KMS-11 (cell line): ENCODE data around the gene CDC25A.
A peak's percentile ranks its signal among the peaks of the same experiment; 100 is the strongest.

Source experiments
- H2AFZ ChIP-seq: fragments of 200-600 bp; sonication (generic); 2 replicates; pipeline ENCODE4 v1.6.1; 2016; ENCODE audit warnings: antibody characterized with exemption, mixed run types, low read depth
- H3K27ac ChIP-seq: fragments of 200-600 bp; sonication (generic); 2 replicates; pipeline ENCODE4 v1.6.1; 2016; ENCODE audit warnings: mild to moderate bottlenecking, mixed run types
- H3K27me3 ChIP-seq: fragments of 200-600 bp; sonication (generic); 2 replicates; pipeline ENCODE4 v1.6.1; 2017; ENCODE audit warnings: mild to moderate bottlenecking, low read depth, mixed run types, moderate library complexity; ENCODE audit not compliant: insufficient read depth
- H3K36me3 ChIP-seq: fragments of 200-600 bp; sonication (generic); 2 replicates; pipeline ENCODE4 v1.6.1; 2017; ENCODE audit warnings: mild to moderate bottlenecking, mixed run types; ENCODE audit not compliant: insufficient read depth
- H3K4me1 ChIP-seq: fragments of 200-600 bp; sonication (generic); 2 replicates; pipeline ENCODE4 v1.6.1; 2016; ENCODE audit warnings: mild to moderate bottlenecking, low read depth, mixed run types; ENCODE audit not compliant: poor library complexity, severe bottlenecking
- H3K4me2 ChIP-seq: fragments of 200-600 bp; sonication (generic); 2 replicates; pipeline ENCODE4 v1.7.0; 2016; ENCODE audit warnings: mild to moderate bottlenecking, mixed run types
- H3K4me3 ChIP-seq: fragments of 200-600 bp; sonication (generic); IDR thresholded peaks from 2 replicates; pipeline ENCODE4 v1.6.1; 2017; ENCODE audit warnings: low read depth, low read length, mixed read lengths; ENCODE audit not compliant: insufficient read depth
- H3K79me2 ChIP-seq: fragments of 200-600 bp; sonication (generic); 2 replicates; pipeline ENCODE4 v1.6.1; 2016; ENCODE audit warnings: low read depth, mixed run types; ENCODE audit not compliant: insufficient read depth
- H3K9ac ChIP-seq: fragments of 200-600 bp; sonication (generic); 2 replicates; pipeline ENCODE4 v1.6.1; 2016; ENCODE audit warnings: mild to moderate bottlenecking, mixed run types
- H4K20me1 ChIP-seq: fragments of 200-600 bp; sonication (generic); 2 replicates; pipeline ENCODE4 v1.6.1; 2016; ENCODE audit warnings: mild to moderate bottlenecking, mixed run types; ENCODE audit not compliant: insufficient read depth
- CTCF ChIP-seq: fragments of 200-600 bp; sonication (generic); conservative IDR thresholded peaks from 2 replicates; pipeline ENCODE4 v1.6.1; 2017; ENCODE audit warnings: low read depth, mild to moderate bottlenecking, antibody characterized with exemption, low read length, moderate library complexity, mixed read lengths

Gene CDC25A

GRCh38 chr3:48180531-48181253 lies 7.5 kb downstream of the CDC25A start:
- Histone ChIP-seq H3K4me1 (peaks cover 33% of the 10 kb centered on the region), H3K27ac (no peak overlapping the region), H3K4me3 (no peak overlapping the region), H2AFZ (no peak overlapping the region), H4K20me1 (no peaks in the 10 kb centered on the region), H3K36me3 (peaks cover 10% of the 10 kb centered on the region; the same call in 1 of the 2 replicates), H3K4me2 (0 out of 2 replicates have a peak overlapping the region, but pooled peaks have one; percentile 7), H3K79me2 (peaks cover 51% of the 10 kb centered on the region; the same call in 1 of the 2 replicates), H3K27me3 (no peaks in the 10 kb centered on the region), H3K9ac (no peak overlapping the region)
- no peak for TF ChIP-seq CTCF

GRCh38 chr3:48180021-48180420 lies 8.2 kb downstream of the CDC25A start:
- no peak overlapping the region for H3K4me3 ChIP-seq
- H2AFZ ChIP-seq, result no peak overlapping the region
- no peak overlapping the region for H3K4me2 ChIP-seq
- H3K27me3 ChIP-seq, result no peaks in the 10 kb centered on the region
- TF ChIP-seq CTCF, result no peak
- peaks cover 10% of the 10 kb centered on the region; the same call in 1 of the 2 replicates for H3K36me3 ChIP-seq
- no peak overlapping the region for H3K27ac ChIP-seq
- no peak overlapping the region for H3K9ac ChIP-seq
- peaks cover 29% of the 10 kb centered on the region for H3K4me1 ChIP-seq
- H4K20me1 ChIP-seq, result no peaks in the 10 kb centered on the region
- H3K79me2 ChIP-seq, result peaks cover 46% of the 10 kb centered on the region; the same call in 1 of the 2 replicates

- Histone ChIP-seq H3K36me3 (peaks cover 6% of the 10 kb centered on the region; the same call in 1 of the 2 replicates), H2AFZ (no peak overlapping the region), H3K4me3 (no peak overlapping the region), H4K20me1 (no peaks in the 10 kb centered on the region), H3K4me1 (peaks cover 28% of the 10 kb centered on the region), H3K4me2 (no peak overlapping the region), H3K79me2 (peaks cover 41% of the 10 kb centered on the region; the same call in 1 of the 2 replicates), H3K27me3 (no peaks in the 10 kb centered on the region), H3K9ac (no peak overlapping the region), H3K27ac (no peak overlapping the region)
- TF ChIP-seq CTCF, result no peak
These were observed 10.1 kb downstream of the CDC25A start for GRCh38 chr3:48178072-48178471.

GRCh38 chr3:48157950-48158376 lies 30.3 kb downstream of the CDC25A start:
- peak; percentile 73 for TF ChIP-seq CTCF
- no peak overlapping the region for H3K4me2 ChIP-seq
- no peaks in the 10 kb centered on the region for H3K27me3 ChIP-seq
- no peaks in the 10 kb centered on the region for H3K4me1 ChIP-seq
- no peaks in the 10 kb centered on the region for H3K79me2 ChIP-seq
- no peaks in the 10 kb centered on the region for H4K20me1 ChIP-seq
- H3K4me3 ChIP-seq, result no peak overlapping the region
- no peaks in the 10 kb centered on the region; the same call in 1 of the 2 replicates for H3K36me3 ChIP-seq
- no peak overlapping the region for H2AFZ ChIP-seq
- no peak overlapping the region for H3K27ac ChIP-seq
- H3K9ac ChIP-seq, result no peak overlapping the region
